HEK293 (cell line): Measurements from ENCODE around the gene KIF13A.
A peak's percentile ranks its signal among the peaks of the same experiment; 100 is the strongest.

Source experiments
- CTCF ChIA-PET: fragments of 350-600 bp; formaldehyde crosslinking; extraction: SDS; loops from one replicate; lab custom pipeline; 2021; ENCODE audit warnings: antibody characterized with exemption; lab: Yijun Ruan, JAX
- POLR2A ChIA-PET: fragments of 300-600 bp; formaldehyde crosslinking; extraction: SDS; loops from one replicate; lab custom pipeline; 2020; ENCODE audit warnings: antibody characterized with exemption, inconsistent platforms; lab: Yijun Ruan, JAX
- H3K27ac ChIP-seq: fragments of 200-500 bp; sonication (Bioruptor generic); 2 replicates; pipeline ENCODE4 v1.5.1; 2014; ENCODE audit warnings: low read depth, low read length, control low read depth, inconsistent platforms; ENCODE audit errors: extremely low read depth
- H3K36me3 ChIP-seq, 2 experiments: fragments of 200-500 bp in 1 of 2; sonication (Bioruptor generic) in 1 of 2; 1 replicate in 1 of 2; 2 replicates in 1 of 2; pipeline ENCODE4 v1.5.1; 2014 to 2017; ENCODE audit warnings: inconsistent platforms in 2 of 2, low read length in 2 of 2; ENCODE audit not compliant: control insufficient read depth in 2 of 2, insufficient read depth in 1 of 2
- H3K4me1 ChIP-seq: fragments of 200-500 bp; sonication (Bioruptor generic); 2 replicates; pipeline ENCODE4 v1.5.1; 2014; ENCODE audit warnings: mild to moderate bottlenecking, low read length, inconsistent platforms; ENCODE audit not compliant: control insufficient read depth, insufficient read depth
- H3K4me3 ChIP-seq: 2 replicates; pipeline ENCODE4 v1.5.1; 2011; ENCODE audit warnings: low read depth, mild to moderate bottlenecking, control low read depth, low read length, moderate library complexity
- H3K9me3 ChIP-seq: fragments of 200-500 bp; sonication (Bioruptor generic); 2 replicates; pipeline ENCODE4 v1.5.1; 2014; ENCODE audit warnings: low read depth, low read length, inconsistent platforms; ENCODE audit not compliant: control insufficient read depth, insufficient read depth
- GLI4 ChIP-seq: fragments of 450-650 bp; formaldehyde crosslinking; IDR thresholded peaks from 2 replicates; pipeline ENCODE4 v1.5.1; 2016; ENCODE audit warnings: missing biosample characterization, missing genetic modification characterization
- HOXC10 ChIP-seq: sonication (generic); formaldehyde crosslinking; IDR thresholded peaks from 2 replicates; pipeline ENCODE4 v1.8.1; 2023; ENCODE audit warnings: mild to moderate bottlenecking, missing genetic modification reagents
- KLF1 ChIP-seq: fragments of 450-650 bp; formaldehyde crosslinking; IDR thresholded peaks from 2 replicates; pipeline ENCODE4 v1.5.1; 2016; ENCODE audit warnings: missing biosample characterization, missing genetic modification characterization
- KLF16 ChIP-seq: fragments of 450-650 bp; formaldehyde crosslinking; IDR thresholded peaks from 2 replicates; pipeline ENCODE4 v1.5.1; 2017; ENCODE audit warnings: missing biosample characterization, missing genetic modification characterization
- KLF7 ChIP-seq: fragments of 450-650 bp; formaldehyde crosslinking; IDR thresholded peaks from 2 replicates; pipeline ENCODE4 v1.5.1; 2016; ENCODE audit warnings: missing biosample characterization, missing genetic modification characterization, borderline replicate concordance
- OSR2 ChIP-seq: fragments of 450-650 bp; formaldehyde crosslinking; IDR thresholded peaks from 2 replicates; pipeline ENCODE4 v1.5.1; 2016; ENCODE audit warnings: missing biosample characterization, missing genetic modification characterization
- SETDB1 ChIP-seq: IDR thresholded peaks from one replicate; pipeline ENCODE4 v1.6.1; 2017; ENCODE audit warnings: mild to moderate bottlenecking, low read length, moderate library complexity, mixed read lengths; ENCODE audit not compliant: insufficient read length
- WT1 ChIP-seq: fragments of 450-650 bp; formaldehyde crosslinking; IDR thresholded peaks from 2 replicates; pipeline ENCODE4 v1.5.1; 2016; ENCODE audit warnings: missing biosample characterization, missing genetic modification characterization
- YY1 ChIP-seq: fragments of 450-650 bp; formaldehyde crosslinking; IDR thresholded peaks from 2 replicates; pipeline ENCODE4 v1.5.1; 2018; ENCODE audit warnings: missing biosample characterization, missing genetic modification characterization
- ZBTB1 ChIP-seq: fragments of 450-650 bp; formaldehyde crosslinking; IDR thresholded peaks from 2 replicates; pipeline ENCODE4 v1.5.1; 2016; ENCODE audit warnings: missing biosample characterization, missing genetic modification characterization
- ZFHX2 ChIP-seq: fragments of 450-650 bp; formaldehyde crosslinking; conservative IDR thresholded peaks from 2 replicates; pipeline ENCODE4 v1.5.1; 2016; ENCODE audit warnings: missing biosample characterization, missing genetic modification characterization
- ZFP37 ChIP-seq: fragments of 450-650 bp; formaldehyde crosslinking; IDR thresholded peaks from 2 replicates; pipeline ENCODE4 v1.5.1; 2016; ENCODE audit warnings: missing biosample characterization, missing genetic modification characterization
- ZFP41 ChIP-seq: fragments of 450-650 bp; formaldehyde crosslinking; IDR thresholded peaks from 2 replicates; pipeline ENCODE4 v1.5.1; 2016; ENCODE audit warnings: missing biosample characterization, missing genetic modification characterization, borderline replicate concordance
- ZNF133 ChIP-seq: fragments of 450-650 bp; formaldehyde crosslinking; IDR thresholded peaks from 2 replicates; pipeline ENCODE4 v1.5.1; 2016; ENCODE audit warnings: missing biosample characterization, missing genetic modification characterization
- ZNF140 ChIP-seq: fragments of 450-650 bp; formaldehyde crosslinking; IDR thresholded peaks from 2 replicates; pipeline ENCODE4 v1.5.1; 2016; ENCODE audit warnings: missing biosample characterization, missing genetic modification characterization
- ZNF146 ChIP-seq: fragments of 450-650 bp; formaldehyde crosslinking; IDR thresholded peaks from 2 replicates; pipeline ENCODE4 v1.5.1; 2016; ENCODE audit warnings: missing biosample characterization, missing genetic modification characterization
- ZNF174 ChIP-seq: fragments of 450-650 bp; formaldehyde crosslinking; IDR thresholded peaks from 2 replicates; pipeline ENCODE4 v1.5.0; 2017; ENCODE audit warnings: missing biosample characterization, mild to moderate bottlenecking, missing genetic modification characterization
- ZNF19 ChIP-seq: fragments of 450-650 bp; formaldehyde crosslinking; IDR thresholded peaks from 2 replicates; pipeline ENCODE4; 2016; ENCODE audit warnings: missing biosample characterization, missing genetic modification characterization, low read depth
- ZNF214 ChIP-seq: fragments of 450-650 bp; formaldehyde crosslinking; IDR thresholded peaks from 2 replicates; pipeline ENCODE4 v1.5.1; 2017; ENCODE audit warnings: missing biosample characterization, mild to moderate bottlenecking, missing genetic modification characterization, borderline replicate concordance
- ZNF26 ChIP-seq: fragments of 450-650 bp; formaldehyde crosslinking; IDR thresholded peaks from 2 replicates; pipeline ENCODE4 v1.5.1; 2016; ENCODE audit warnings: missing biosample characterization, missing genetic modification characterization
- ZNF292 ChIP-seq: fragments of 450-650 bp; formaldehyde crosslinking; IDR thresholded peaks from 2 replicates; pipeline ENCODE4 v1.5.1; 2016; ENCODE audit warnings: low read depth, missing biosample characterization, missing genetic modification characterization, borderline replicate concordance
- ZNF350 ChIP-seq: fragments of 450-650 bp; formaldehyde crosslinking; IDR thresholded peaks from 2 replicates; pipeline ENCODE4 v1.5.0; 2017; ENCODE audit warnings: missing biosample characterization, mild to moderate bottlenecking, missing genetic modification characterization
- ZNF398 ChIP-seq: fragments of 450-650 bp; formaldehyde crosslinking; IDR thresholded peaks from 2 replicates; pipeline ENCODE4 v1.5.1; 2017; ENCODE audit warnings: missing biosample characterization, missing genetic modification characterization
- ZNF426 ChIP-seq: fragments of 450-650 bp; formaldehyde crosslinking; IDR thresholded peaks from 2 replicates; pipeline ENCODE4 v1.5.1; 2017; ENCODE audit warnings: missing biosample characterization, missing genetic modification characterization, mild to moderate bottlenecking, inconsistent platforms, moderate library complexity
- ZNF521 ChIP-seq: fragments of 450-650 bp; formaldehyde crosslinking; IDR thresholded peaks from 2 replicates; pipeline ENCODE4 v1.5.1; 2017; ENCODE audit warnings: missing biosample characterization, mild to moderate bottlenecking, missing genetic modification characterization
- ZNF548 ChIP-seq: fragments of 450-650 bp; formaldehyde crosslinking; IDR thresholded peaks from 2 replicates; pipeline ENCODE4 v1.5.1; 2016; ENCODE audit warnings: missing biosample characterization, missing genetic modification characterization
- ZNF571 ChIP-seq: fragments of 450-650 bp; formaldehyde crosslinking; IDR thresholded peaks from 2 replicates; pipeline ENCODE4 v1.5.0; 2017; ENCODE audit warnings: missing biosample characterization, missing genetic modification characterization
- ZNF626 ChIP-seq: fragments of 450-650 bp; sonication (Bioruptor Pico); formaldehyde crosslinking; IDR thresholded peaks from 2 replicates; pipeline ENCODE4 v1.5.1; 2018; ENCODE audit warnings: missing biosample characterization, missing genetic modification characterization, inconsistent platforms
- ZNF654 ChIP-seq: fragments of 450-650 bp; formaldehyde crosslinking; IDR thresholded peaks from 2 replicates; pipeline ENCODE4 v1.5.1; 2016; ENCODE audit warnings: low read depth, missing biosample characterization, missing genetic modification characterization
- ZNF701 ChIP-seq: fragments of 450-650 bp; formaldehyde crosslinking; IDR thresholded peaks from 2 replicates; pipeline ENCODE4 v1.5.1; 2016; ENCODE audit warnings: missing biosample characterization, missing genetic modification characterization
- ZSCAN30 ChIP-seq: fragments of 450-650 bp; IDR thresholded peaks from 2 replicates; pipeline ENCODE4 v1.5.1; 2018; ENCODE audit warnings: missing biosample characterization, mild to moderate bottlenecking, missing genetic modification characterization, moderate library complexity
- ZSCAN5A ChIP-seq: fragments of 450-650 bp; formaldehyde crosslinking; IDR thresholded peaks from 2 replicates; pipeline ENCODE4 v1.5.1; 2016; ENCODE audit warnings: missing biosample characterization, missing genetic modification characterization

KIF13A gene

GRCh38 chr6:17964633-17965032, 22.8 kb downstream of the KIF13A start:
- POLR2A ChIA-PET: interaction anchor here (0.6 to 0.9 kb wide), 2 partner anchors 21 to 365 kb away, joined by 4 to 7 read pairs; partner anchors contain the start of gene FAM8A1
- Histone ChIP-seq H3K36me3 (no peaks in the 10 kb centered on the region), H3K4me1 (0 out of 2 replicates have a peak, but pooled peaks cover 10% of the 10 kb centered on the region), H3K4me3 (no peak overlapping the region), H3K9me3 (no peaks in the 10 kb centered on the region), H3K27ac (no peak overlapping the region)
- CTCF ChIA-PET: interaction anchor here (0.6 to 1.5 kb wide), 4 partner anchors 11 to 403 kb away, joined by 3 to 6 read pairs (median 4); no protein-coding TSS in a partner anchor
- TF ChIP-seq ZFP41 (tag by site-specific recombination) (no peak), ZNF214 (tag by site-specific recombination) (no peak), WT1 (tag by site-specific recombination) (no peak), KLF7 (tag by site-specific recombination) (no peak), ZSCAN30 (no peak), HOXC10 (no peak), ZNF26 (no peak), ZNF133 (tag by site-specific recombination) (no peak), ZNF701 (tag by site-specific recombination) (no peak), ZNF626 (tag by site-specific recombination) (no peak), ZNF350 (tag by site-specific recombination) (no peak), ZSCAN5A (tag by site-specific recombination) (no peak), ZBTB1 (tag by site-specific recombination) (no peak), ZNF174 (tag by site-specific recombination) (no peak), GLI4 (tag by site-specific recombination) (no peak), ZFHX2 (tag by site-specific recombination) (no peak), ZNF571 (no peak), ZNF654 (tag by site-specific recombination) (no peak), SETDB1 (no peak), KLF16 (tag by site-specific recombination) (no peak)

GRCh38 chr6:17962436-17963031, 24.9 kb downstream of the KIF13A start:
- CTCF ChIA-PET: interaction anchor here (0.5 to 1.0 kb wide), 4 partner anchors 9 to 377 kb away, joined by 3 to 4 read pairs (median 3); no protein-coding TSS in a partner anchor
- no peaks in the 10 kb centered on the region for H3K9me3 ChIP-seq
- H3K4me1 ChIP-seq: peaks cover 10% of the 10 kb centered on the region
- H3K36me3 ChIP-seq: no peaks in the 10 kb centered on the region
- POLR2A ChIA-PET: interaction anchor here (0.6 kb wide), 1 partner anchor 147 kb away, joined by 3 read pairs; no protein-coding TSS in a partner anchor
- H3K4me3 ChIP-seq: no peak overlapping the region
- H3K27ac ChIP-seq: no peak overlapping the region
- TF ChIP-seq ZNF398 (tag by site-specific recombination) (no peak), ZNF426 (tag by site-specific recombination) (no peak), ZNF140 (no peak), OSR2 (tag by site-specific recombination) (0 out of 2 replicates have a peak, but pooled peaks have one; percentile 10), YY1 (tag by site-specific recombination) (no peak), ZFP37 (tag by site-specific recombination) (no peak), ZNF292 (tag by site-specific recombination) (no peak), ZNF521 (no peak), ZNF548 (tag by site-specific recombination) (no peak), KLF1 (tag by site-specific recombination) (peak; percentile 84), ZNF26 (no peak), ZNF19 (tag by site-specific recombination) (no peak), ZNF146 (tag by site-specific recombination) (no peak)
